ENCODE measurements around the gene SLC4A2. TPM values are rescaled to one million over a fixed set of nuclear protein-coding genes. Genes with fewer than 3 reads are reported as not detected.
A peak's percentile ranks its signal among the peaks of the same experiment; 100 is the strongest.

SLC4A2 gene
- total RNA-seq, 2 donors from 2014 or later: 50.1 to 147 TPM

GRCh38 chr7:151028948-151029501 is 30.4 kb upstream of the SLC4A2 start:
- DNase-seq (no peak), ATAC-seq (no peak)
- peak overlapping the region in 1 of 2 donors; percentile 68 for H3K4me3 ChIP-seq
- intact Hi-C loops (cut with DNase I): no loop called here
- H3K4me1 ChIP-seq: peaks cover 5% of the 10 kb centered on the region
- WGBS, 2 donors: 33 to 42% methylated on average over 14 to 17 of the region's 17 CpGs
- H3K27me3 ChIP-seq: no peaks in the 10 kb centered on the region
- peak overlapping the region; percentile 66 to 89 (median 78) for H3K27ac ChIP-seq
- H3K36me3 ChIP-seq (replicated peaks in 1 of 2; ENCODE audit: insufficient read depth in 1 of 2, low read depth in 2 of 2): no peaks in the 10 kb centered on the region
- TF ChIP-seq, protein P1, sequence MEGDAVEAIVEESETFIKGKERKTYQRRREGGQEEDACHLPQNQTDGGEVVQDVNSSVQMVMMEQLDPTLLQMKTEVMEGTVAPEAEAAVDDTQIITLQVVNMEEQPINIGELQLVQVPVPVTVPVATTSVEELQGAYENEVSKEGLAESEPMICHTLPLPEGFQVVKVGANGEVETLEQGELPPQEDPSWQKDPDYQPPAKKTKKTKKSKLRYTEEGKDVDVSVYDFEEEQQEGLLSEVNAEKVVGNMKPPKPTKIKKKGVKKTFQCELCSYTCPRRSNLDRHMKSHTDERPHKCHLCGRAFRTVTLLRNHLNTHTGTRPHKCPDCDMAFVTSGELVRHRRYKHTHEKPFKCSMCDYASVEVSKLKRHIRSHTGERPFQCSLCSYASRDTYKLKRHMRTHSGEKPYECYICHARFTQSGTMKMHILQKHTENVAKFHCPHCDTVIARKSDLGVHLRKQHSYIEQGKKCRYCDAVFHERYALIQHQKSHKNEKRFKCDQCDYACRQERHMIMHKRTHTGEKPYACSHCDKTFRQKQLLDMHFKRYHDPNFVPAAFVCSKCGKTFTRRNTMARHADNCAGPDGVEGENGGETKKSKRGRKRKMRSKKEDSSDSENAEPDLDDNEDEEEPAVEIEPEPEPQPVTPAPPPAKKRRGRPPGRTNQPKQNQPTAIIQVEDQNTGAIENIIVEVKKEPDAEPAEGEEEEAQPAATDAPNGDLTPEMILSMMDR (IDR thresholded peaks at IDR 0.05): no peak
- no peak for TF ChIP-seq POLR2A (IDR thresholded peaks at IDR 0.05)
- no peaks in the 10 kb centered on the region for H3K9me3 ChIP-seq

- Histone ChIP-seq H3K4me3 (no peak overlapping the region), H3K36me3 (replicated peaks in 1 of 2; ENCODE audit: insufficient read depth in 1 of 2, low read depth in 2 of 2) (peaks cover 0 to 8% of the 10 kb centered on the region in 2 donors), H3K27ac (no peak overlapping the region), H3K4me1 (peaks cover 5% of the 10 kb centered on the region), H3K9me3 (no peaks in the 10 kb centered on the region), H3K27me3 (no peaks in the 10 kb centered on the region)
- intact Hi-C loops (cut with DNase I): loop anchor here (5.0 kb wide), 1 partner anchor 76 kb away; no protein-coding TSS in a partner anchor
- DNase-seq: no peak
- ATAC-seq: no peak
- WGBS, 2 donors: 89 to 95% methylated on average over 4 of the region's 4 CpGs
- TF ChIP-seq, protein P1 (IDR thresholded peaks at IDR 0.05): no peak
- no peak for TF ChIP-seq POLR2A (IDR thresholded peaks at IDR 0.05)
Observed at GRCh38 chr7:151031011-151031410, 28.4 kb upstream of the SLC4A2 start.

- peaks cover 0 to 13% of the 10 kb centered on the region in 2 donors for H3K36me3 ChIP-seq (replicated peaks in 1 of 2; ENCODE audit: insufficient read depth in 1 of 2, low read depth in 2 of 2)
- H3K4me3 ChIP-seq: no peak overlapping the region
- no peaks in the 10 kb centered on the region for H3K9me3 ChIP-seq
- peaks cover 5% of the 10 kb centered on the region for H3K4me1 ChIP-seq
- ATAC-seq: no peak
- no peak overlapping the region for H3K27ac ChIP-seq
- no peak for DNase-seq
- intact Hi-C loops (cut with DNase I): loop anchor here (5.0 kb wide), 1 partner anchor 74 kb away; no protein-coding TSS in a partner anchor
- no peaks in the 10 kb centered on the region for H3K27me3 ChIP-seq
- 77 to 90% methylated on average over 6 to 17 of the region's 17 CpGs for WGBS, 2 donors
- TF ChIP-seq POLR2A (IDR thresholded peaks at IDR 0.05): no peak
- TF ChIP-seq, protein P1 (IDR thresholded peaks at IDR 0.05): no peak
Observed at GRCh38 chr7:151032936-151033863, 26.2 kb upstream of the SLC4A2 start.

GRCh38 chr7:151033864-151034249 is 25.5 kb upstream of the SLC4A2 start:
- Histone ChIP-seq H3K4me1 (peaks cover 3% of the 10 kb centered on the region), H3K27ac (no peak overlapping the region), H3K27me3 (no peaks in the 10 kb centered on the region), H3K9me3 (no peaks in the 10 kb centered on the region), H3K4me3 (no peak overlapping the region), H3K36me3 (replicated peaks in 1 of 2; ENCODE audit: insufficient read depth in 1 of 2, low read depth in 2 of 2) (peaks cover 0 to 13% of the 10 kb centered on the region in 2 donors)
- TF ChIP-seq, protein P1 (IDR thresholded peaks at IDR 0.05): no peak
- TF ChIP-seq POLR2A (IDR thresholded peaks at IDR 0.05): no peak
- intact Hi-C loops (cut with DNase I): loop anchor here (5.0 kb wide), 1 partner anchor 73 kb away; no protein-coding TSS in a partner anchor
- no peak for DNase-seq
- ATAC-seq: no peak
- WGBS, 2 donors: 93% methylated on average over 3 to 5 of the region's 5 CpGs
